GM12864 (cell line): ENCODE data around the gene DAG1.

Experiments
- DNase-seq: peaks from one replicate; pipeline ENCODE4 v3.0.0-alpha.2; 2011; ENCODE audit warnings: low read depth
- H3K4me3 ChIP-seq: 2 replicates; pipeline ENCODE4 v1.5.1; 2011; ENCODE audit warnings: mild to moderate bottlenecking, low read depth, low read length, control low read depth
- CTCF ChIP-seq: IDR thresholded peaks from 2 replicates; pipeline ENCODE4 v1.5.1; 2011; ENCODE audit warnings: low read depth, mild to moderate bottlenecking, moderate library complexity, low read length, control low read depth, inconsistent platforms; ENCODE audit errors: missing control alignments

DAG1 gene

GRCh38 chr3:49552087-49552486 is 82.0 kb downstream of the DAG1 start:
- DNase-seq: no peak

GRCh38 chr3:49553324-49553691 is 83.2 kb downstream of the DAG1 start:
- H3K4me3 ChIP-seq: no peak overlapping the region; the same call in 1 of the 2 replicates
- no peak for DNase-seq
- TF ChIP-seq CTCF: no peak

More at GRCh38 chr3:49552087-49552486, 82.0 kb downstream of the DAG1 start:
- no peak for TF ChIP-seq CTCF
- no peak overlapping the region for H3K4me3 ChIP-seq

GRCh38 chr3:49553692-49554632 is 83.9 kb downstream of the DAG1 start, which contains the start of gene BSN:
TSS of gene BSN (plus strand) at chr3:49554477. CDS start at chr3:49554603, 126 bp downstream.
- peak within 1 kb of the TSS; percentile 69 for H3K4me3 ChIP-seq
- no peak for TF ChIP-seq CTCF
- DNase-seq: peak; percentile 52

GRCh38 chr3:49554633-49555265 is 84.7 kb downstream of the DAG1 start:
- DNase-seq: no peak
- no peak for TF ChIP-seq CTCF
- H3K4me3 ChIP-seq: peak overlapping the region; percentile 42

GRCh38 chr3:49556500-49557275 is 86.6 kb downstream of the DAG1 start:
- no peak for TF ChIP-seq CTCF
- DNase-seq: no peak
- H3K4me3 ChIP-seq: no peak overlapping the region

- H3K4me3 ChIP-seq: no peak overlapping the region
- no peak for DNase-seq
- peak; percentile 11 for TF ChIP-seq CTCF
Measured at GRCh38 chr3:49563040-49563578, 93.0 kb downstream of the DAG1 start.
